ENCODE data around the gene POLD2.
"Not testable (repeated sequence)": the region's sequence is repeated elsewhere in the genome, so short reads cannot be mapped to it uniquely, and the experiment has no call there.

The POLD2 gene

GRCh38 chr7:44123190-44124003 lies at the start of gene POLD2:
Gene POLD2, minus strand, starts transcription at chr7:44123548. Its CDS starts 1,495 bp downstream, at chr7:44122053.
- DNase-seq (ENCODE audit: low read depth in 2 of 2), result peak; percentile 88 to 96

GRCh38 chr7:44172803-44173424 lies 49.6 kb upstream of the POLD2 start:
- no peak for DNase-seq (ENCODE audit: low read depth in 2 of 2)

- DNase-seq (ENCODE audit: low read depth in 2 of 2), result no peak
Observed at GRCh38 chr7:44172352-44172751, 49.0 kb upstream of the POLD2 start.

- DNase-seq (ENCODE audit: low read depth in 2 of 2), result not testable (repeated sequence)
Observed at GRCh38 chr7:44171901-44172300, 48.6 kb upstream of the POLD2 start.

- DNase-seq (ENCODE audit: low read depth in 2 of 2), result no peak
Observed at GRCh38 chr7:44167920-44168319, 44.6 kb upstream of the POLD2 start.

- no peak for DNase-seq (ENCODE audit: low read depth in 2 of 2)
Observed at GRCh38 chr7:44163591-44163990, 40.2 kb upstream of the POLD2 start.

GRCh38 chr7:44162785-44163395 lies 39.5 kb upstream of the POLD2 start:
- no peak for DNase-seq (ENCODE audit: low read depth in 2 of 2)

GRCh38 chr7:44162179-44162578 lies 38.8 kb upstream of the POLD2 start:
- DNase-seq (ENCODE audit: low read depth in 2 of 2), result no peak

- no peak for DNase-seq (ENCODE audit: low read depth in 2 of 2)
Observed at GRCh38 chr7:44161371-44161770, 38.0 kb upstream of the POLD2 start.

GRCh38 chr7:44159824-44160630 lies 36.7 kb upstream of the POLD2 start:
- no peak for DNase-seq (ENCODE audit: low read depth in 2 of 2)

- no peak for DNase-seq (ENCODE audit: low read depth in 2 of 2)
Observed at GRCh38 chr7:44158873-44159631, 35.7 kb upstream of the POLD2 start.

- no peak for DNase-seq (ENCODE audit: low read depth in 2 of 2)
Observed at GRCh38 chr7:44158096-44158872, 34.9 kb upstream of the POLD2 start.

GRCh38 chr7:44157116-44158080 lies 34.0 kb upstream of the POLD2 start:
- DNase-seq (ENCODE audit: low read depth in 2 of 2), result no peak

- no peak for DNase-seq (ENCODE audit: low read depth in 2 of 2)
Observed at GRCh38 chr7:44156453-44157010, 33.2 kb upstream of the POLD2 start.

- no peak for DNase-seq (ENCODE audit: low read depth in 2 of 2)
Observed at GRCh38 chr7:44155191-44156185, 32.1 kb upstream of the POLD2 start.

- no peak for DNase-seq (ENCODE audit: low read depth in 2 of 2)
Observed at GRCh38 chr7:44154703-44155102, 31.4 kb upstream of the POLD2 start.

GRCh38 chr7:44153948-44154335 lies 30.6 kb upstream of the POLD2 start:
- DNase-seq (ENCODE audit: low read depth in 2 of 2), result no peak
